ENCODE measurements around the gene YJEFN3. TPM values are rescaled to one million over a fixed set of nuclear protein-coding genes. Genes with fewer than 3 reads are reported as not detected.

YJEFN3 gene
- total and polyA plus RNA-seq, 2 of the 8 experiments (the other 6 are each of a cell fraction or from before 2014, with no cell fraction given), result 5.7 to 9.4 TPM

DNA sequence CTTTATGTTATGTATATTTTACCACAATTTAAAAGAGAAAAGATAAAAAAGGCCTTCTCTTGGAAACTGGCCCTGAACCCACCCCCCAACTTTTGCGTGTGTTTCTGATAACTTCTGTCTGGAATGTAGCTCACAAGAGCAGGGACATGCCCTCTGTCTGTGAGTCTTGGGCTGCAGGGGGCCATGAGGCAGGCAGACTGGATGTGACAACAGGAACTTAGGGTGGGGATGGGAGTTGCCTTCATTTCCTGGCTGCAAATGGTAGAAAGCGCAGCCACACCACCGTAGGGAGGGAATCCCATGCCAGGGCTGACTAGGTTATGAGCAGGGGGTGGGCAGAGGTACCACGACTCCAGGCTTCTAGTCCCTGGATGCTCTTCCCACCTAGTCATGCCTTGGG, 31.2 kb downstream of the YJEFN3 start (continued):
- TF ChIP-seq CHD7 (IDR thresholded peaks at IDR 0.05; ENCODE audit: insufficient replicate concordance, low read length), result no peak
- TF ChIP-seq CREB1 (IDR thresholded peaks at IDR 0.05), result no peak

Measured in H1 (cell line).